Right cardiac atrium (tissue), 5 donors: ENCODE measurements around the gene CD14. TPM values are rescaled to one million over a fixed set of nuclear protein-coding genes. Genes with fewer than 3 reads are reported as not detected.
A peak's percentile ranks its signal among the peaks of the same experiment; 100 is the strongest.
"Not testable (repeated sequence)": the region's sequence is repeated elsewhere in the genome, so short reads cannot be mapped to it uniquely, and the experiment has no call there.

Experiments
- ATAC-seq, 2 donors: fragments of 200-7000 bp; cut with Tn5 transposase; one replicate each; pipeline versions ENCODE4 v1.8.0 to v1.9.1; 2020; ENCODE audit warnings: moderate library complexity in 2 of 2, mild to moderate bottlenecking in 1 of 2
- DNase-seq, 3 donors: peaks; one replicate each; pipeline ENCODE4 v3.0.0-alpha.2; 2020
- H3K27ac ChIP-seq: one replicate; pipeline ENCODE4 v1.5.1; 2013; ENCODE audit warnings: mild to moderate bottlenecking, low read length, control low read depth, moderate library complexity
- H3K27me3 ChIP-seq: one replicate; pipeline ENCODE4 v1.6.1; 2013; ENCODE audit not compliant: control insufficient read depth, insufficient read depth
- H3K4me1 ChIP-seq: one replicate; pipeline ENCODE4 v1.6.1; 2013; ENCODE audit warnings: low read length; ENCODE audit not compliant: control insufficient read depth, insufficient read depth
- H3K4me3 ChIP-seq: one replicate; pipeline ENCODE4 v1.5.1; 2013; ENCODE audit warnings: low read length, control low read depth
- H3K9me3 ChIP-seq: one replicate; pipeline ENCODE4 v1.6.1; 2013; ENCODE audit warnings: low read length; ENCODE audit not compliant: control insufficient read depth
- WGBS: extraction: QIAGEN DNeasy Blood & Tissue Kit; methylation state at CpG from one replicate; pipeline ENCODE4 v1.1.7; 2013; 5-methylcytosine and 5-hydroxymethylcytosine counted together
- intact Hi-C, 4 donors: fragments of 100-400 bp; cut with DNase I; formaldehyde crosslinking; loops; one replicate each; pipeline versions ENCODE4 v1.11.0 to v1.14.0; 2022 to 2023
- microRNA-seq, 2 donors: library from miRNA; unstranded; fragments of <30 nt; microRNA quantifications; one replicate each; pipeline ENCODE4 v1.2.0, GENCODE V29; 2020 to 2021
- polyA plus RNA-seq: library from polyadenylated mRNA; stranded (reverse); fragments of 200-250 nt; gene quantifications from one replicate; pipeline ENCODE4 v1.2.3, GENCODE V29; 2013
- total RNA-seq, 4 donors: library from RNA; stranded (reverse); fragmentation: NEBNext Ultra II Directional; extraction: Animal tissue kit (Norgen Biotek cat#: 25700); gene quantifications; one replicate each; pipeline ENCODE4 v1.2.1, GENCODE V29; 2021
- donor health status: healthy with polysubstance abuse.
- donor health status: DM: no; HTN: yes; CAD: no.
- donor health status: DM: no; HTN: no; CAD: no.
- donor health status: DM: no; HTN: yes; CAD: no; lungs with severe emphysema.
- donor health status: DM: yes; HTN: yes; CAD: no.

Gene CD14
- total and polyA plus RNA-seq, 5 donors, result 25.1 to 99.0 (median 65.2) TPM

- H3K27ac ChIP-seq, result peak overlapping the region; percentile 30
- DNase-seq, result peak in 1 of 3 donors; percentile 58
- ATAC-seq, result peak; percentile 52 to 80
- intact Hi-C loops, result no loop called here
- no peaks in the 10 kb centered on the region for H3K9me3 ChIP-seq
- no peaks in the 10 kb centered on the region for H3K4me1 ChIP-seq
- no peaks in the 10 kb centered on the region for H3K27me3 ChIP-seq
- WGBS, result 12% methylated on average over 1 of the region's 1 CpG
- no peak overlapping the region for H3K4me3 ChIP-seq
Observed at GRCh38 chr5:140596321-140596741, 36.6 kb downstream of the CD14 start.

GRCh38 chr5:140595538-140596300, 37.3 kb downstream of the CD14 start:
- DNase-seq (no peak), ATAC-seq (peak; percentile 45 to 63)
- intact Hi-C loops, result no loop called here
- Histone ChIP-seq H3K4me3 (no peak overlapping the region), H3K27me3 (no peaks in the 10 kb centered on the region), H3K27ac (peak overlapping the region; percentile 19), H3K9me3 (no peaks in the 10 kb centered on the region), H3K4me1 (no peaks in the 10 kb centered on the region)
- WGBS, result 62% methylated on average over 5 of the region's 5 CpGs

- Histone ChIP-seq H3K9me3 (no peaks in the 10 kb centered on the region), H3K4me3 (no peak overlapping the region), H3K27me3 (no peaks in the 10 kb centered on the region), H3K27ac (no peak overlapping the region), H3K4me1 (no peaks in the 10 kb centered on the region)
- intact Hi-C loops, result no loop called here
- ATAC-seq (no peak), DNase-seq (peak in 1 of 3 donors; percentile 48)
- 68% methylated on average over 6 of the region's 6 CpGs for WGBS
Observed at GRCh38 chr5:140594169-140594568, 38.8 kb downstream of the CD14 start.

- intact Hi-C loops, ATAC-seq, H3K27ac ChIP-seq, H3K9me3 ChIP-seq, H3K27me3 ChIP-seq, DNase-seq, H3K4me1 ChIP-seq, H3K4me3 ChIP-seq: not testable (repeated sequence)
- WGBS, result 56% methylated on average over 11 of the region's 14 CpGs
Observed at GRCh38 chr5:140593070-140593469, 39.9 kb downstream of the CD14 start.

- Histone ChIP-seq H3K4me1 (no peaks in the 10 kb centered on the region), H3K27ac (no peak overlapping the region), H3K4me3 (no peak overlapping the region), H3K27me3 (no peaks in the 10 kb centered on the region), H3K9me3 (no peaks in the 10 kb centered on the region)
- intact Hi-C loops, result no loop called here
- 78% methylated on average over 5 of the region's 5 CpGs for WGBS
- DNase-seq (no peak), ATAC-seq (peak in 1 of 2 donors; percentile 26)
Observed at GRCh38 chr5:140591747-140592372, 41.1 kb downstream of the CD14 start.

GRCh38 chr5:140590861-140591260, 42.1 kb downstream of the CD14 start:
- H3K27ac ChIP-seq, result no peak overlapping the region
- H3K9me3 ChIP-seq, result no peaks in the 10 kb centered on the region
- DNase-seq, result no peak
- no peaks in the 10 kb centered on the region for H3K27me3 ChIP-seq
- no peaks in the 10 kb centered on the region for H3K4me1 ChIP-seq
- 93% methylated on average over 7 of the region's 7 CpGs for WGBS
- no peak overlapping the region for H3K4me3 ChIP-seq
- ATAC-seq, result no peak
- intact Hi-C loops, result no loop called here

GRCh38 chr5:140588311-140589070, 44.5 kb downstream of the CD14 start:
- intact Hi-C loops, result no loop called here
- no peak for DNase-seq

GRCh38 chr5:140587495-140587894, 45.5 kb downstream of the CD14 start:
- H3K4me1 ChIP-seq, result no peaks in the 10 kb centered on the region
- 94% methylated on average over 1 of the region's 1 CpG for WGBS
- H3K27ac ChIP-seq, result no peak overlapping the region
- intact Hi-C loops, result no loop called here
- no peaks in the 10 kb centered on the region for H3K27me3 ChIP-seq
- DNase-seq, result no peak
- no peak overlapping the region for H3K4me3 ChIP-seq
- no peaks in the 10 kb centered on the region for H3K9me3 ChIP-seq
- no peak for ATAC-seq

More at GRCh38 chr5:140588311-140589070, 44.5 kb downstream of the CD14 start:
- Histone ChIP-seq H3K4me1 (no peaks in the 10 kb centered on the region), H3K4me3 (no peak overlapping the region), H3K27ac (no peak overlapping the region), H3K27me3 (no peaks in the 10 kb centered on the region), H3K9me3 (no peaks in the 10 kb centered on the region)
- WGBS, result 26% methylated on average over 5 of the region's 5 CpGs
- ATAC-seq, result peak; percentile 47 to 62

Small RNA genes within 50 kb of the gene (microRNA-seq; reads per million reads assigned to microRNA genes)
- 0 to 0.84 reads per million in 2 donors for gene MIR3655

Other genes with a start within 250 kb of the CD14 start
- gene ANKHD1, start 231.3 kb downstream of the CD14 start, total RNA-seq, result 10 to 100 TPM; 59.8 to 69.1 (median 62.4) TPM
- gene ANKHD1, start 231.3 kb downstream of the CD14 start, polyA plus RNA-seq, result 36.1 TPM
- gene EIF4EBP3, start 85.5 kb downstream of the CD14 start, total RNA-seq, result 10 to 100 TPM; 11.2 to 24.0 (median 13.2) TPM
- gene EIF4EBP3, start 85.5 kb downstream of the CD14 start, polyA plus RNA-seq, result 24.6 TPM
- 10 to 100 TPM; 25.9 to 32.7 (median 28.2) TPM for gene SRA1, start 75.7 kb downstream of the CD14 start, total RNA-seq
- gene SRA1, start 75.7 kb downstream of the CD14 start, polyA plus RNA-seq, result 31.1 TPM
- 10 to 100 TPM; 13.2 to 19.2 (median 16.0) TPM for gene APBB3, start 68.6 kb downstream of the CD14 start, total RNA-seq
- 16.7 TPM for gene APBB3, start 68.6 kb downstream of the CD14 start, polyA plus RNA-seq
- 10 to 100 TPM; 58.2 to 77.3 (median 71.0) TPM for gene SLC35A4, start 68.3 kb downstream of the CD14 start, total RNA-seq
- 44.6 TPM for gene SLC35A4, start 68.3 kb downstream of the CD14 start, polyA plus RNA-seq
- 1 to 10 TPM; 4.3 to 5.0 (median 4.8) TPM for gene TMCO6, start 6.3 kb upstream of the CD14 start, total RNA-seq
- 4.6 TPM for gene TMCO6, start 6.3 kb upstream of the CD14 start, polyA plus RNA-seq
- gene NDUFA2, start 14.5 kb upstream of the CD14 start, total RNA-seq, result 100 to 1,000 TPM in 3 of 4 donors, 10 to 100 TPM in 1; 96.8 to 130 (median 106) TPM
- gene NDUFA2, start 14.5 kb upstream of the CD14 start, polyA plus RNA-seq, result 334 TPM
- 10 to 100 TPM; 68.2 to 77.6 (median 69.9) TPM for gene IK, start 14.7 kb upstream of the CD14 start, total RNA-seq
- gene IK, start 14.7 kb upstream of the CD14 start, polyA plus RNA-seq, result 62.4 TPM
- 10 to 100 TPM; 10.0 to 13.8 (median 12.5) TPM for gene WDR55, start 31.7 kb upstream of the CD14 start, total RNA-seq
- 11.2 TPM for gene WDR55, start 31.7 kb upstream of the CD14 start, polyA plus RNA-seq
- gene DND1, start 40.4 kb upstream of the CD14 start, total RNA-seq, result under 1 TPM in 3 of 4 donors, not detected in 1; 0.23 to 0.58 (median 0.41) TPM
- 0.54 TPM for gene DND1, start 40.4 kb upstream of the CD14 start, polyA plus RNA-seq
- 10 to 100 TPM; 42.9 to 49.6 (median 45.7) TPM for gene HARS1, start 58.2 kb upstream of the CD14 start, total RNA-seq
- 44.5 TPM for gene HARS1, start 58.2 kb upstream of the CD14 start, polyA plus RNA-seq
- gene HARS2, start 58.3 kb upstream of the CD14 start, total RNA-seq, result 10 to 100 TPM; 16.5 to 24.7 (median 21.6) TPM
- gene HARS2, start 58.3 kb upstream of the CD14 start, polyA plus RNA-seq, result 17.0 TPM
- gene ZMAT2, start 67.3 kb upstream of the CD14 start, total RNA-seq, result 10 to 100 TPM; 31.3 to 36.3 (median 33.7) TPM
- gene ZMAT2, start 67.3 kb upstream of the CD14 start, polyA plus RNA-seq, result 52.2 TPM
- not detected for gene PCDHA1, start 153.0 kb upstream of the CD14 start, total RNA-seq
- gene PCDHA1, start 153.0 kb upstream of the CD14 start, polyA plus RNA-seq, result not detected
- gene PCDHA2, start 161.7 kb upstream of the CD14 start, total RNA-seq, result under 1 TPM in 1 of 4 donors, not detected in 3; 0.08 TPM
- not detected for gene PCDHA2, start 161.7 kb upstream of the CD14 start, polyA plus RNA-seq
- under 1 TPM; 0.20 to 0.40 (median 0.27) TPM for gene PCDHA3, start 167.9 kb upstream of the CD14 start, total RNA-seq
- 0.07 TPM for gene PCDHA3, start 167.9 kb upstream of the CD14 start, polyA plus RNA-seq
- gene PCDHA4, start 173.9 kb upstream of the CD14 start, total RNA-seq, result under 1 TPM in 3 of 4 donors, not detected in 1; 0.14 to 0.21 (median 0.14) TPM
- gene PCDHA4, start 173.9 kb upstream of the CD14 start, polyA plus RNA-seq, result 0.02 TPM
- under 1 TPM in 2 of 4 donors, not detected in 2; 0.06 to 0.09 TPM for gene PCDHA5, start 188.4 kb upstream of the CD14 start, total RNA-seq
- 0.02 TPM for gene PCDHA5, start 188.4 kb upstream of the CD14 start, polyA plus RNA-seq
- gene PCDHA6, start 194.8 kb upstream of the CD14 start, total RNA-seq, result under 1 TPM in 3 of 4 donors, not detected in 1; 0.08 to 0.20 (median 0.14) TPM
- gene PCDHA6, start 194.8 kb upstream of the CD14 start, polyA plus RNA-seq, result 0.07 TPM
- gene PCDHA7, start 201.1 kb upstream of the CD14 start, total RNA-seq, result under 1 TPM in 2 of 4 donors, not detected in 2; 0.12 to 0.14 TPM
- gene PCDHA7, start 201.1 kb upstream of the CD14 start, polyA plus RNA-seq, result 0.02 TPM
- gene PCDHA8, start 208.0 kb upstream of the CD14 start, total RNA-seq, result under 1 TPM in 2 of 4 donors, not detected in 2; 0.06 TPM
- not detected for gene PCDHA8, start 208.0 kb upstream of the CD14 start, polyA plus RNA-seq
- under 1 TPM in 1 of 4 donors, not detected in 3; 0.03 TPM for gene PCDHA9, start 215.2 kb upstream of the CD14 start, total RNA-seq
- gene PCDHA9, start 215.2 kb upstream of the CD14 start, polyA plus RNA-seq, result not detected
- under 1 TPM; 0.06 to 0.59 (median 0.39) TPM for gene PCDHA10, start 222.7 kb upstream of the CD14 start, total RNA-seq
- 0.02 TPM for gene PCDHA10, start 222.7 kb upstream of the CD14 start, polyA plus RNA-seq
- under 1 TPM in 3 of 4 donors, not detected in 1; 0.06 to 0.42 (median 0.12) TPM for gene PCDHA11, start 235.8 kb upstream of the CD14 start, total RNA-seq
- not detected for gene PCDHA11, start 235.8 kb upstream of the CD14 start, polyA plus RNA-seq
- under 1 TPM in 2 of 4 donors, not detected in 2; 0.20 to 0.31 TPM for gene PCDHA12, start 242.1 kb upstream of the CD14 start, total RNA-seq
- 0.02 TPM for gene PCDHA12, start 242.1 kb upstream of the CD14 start, polyA plus RNA-seq
- gene PCDHA13, start 248.9 kb upstream of the CD14 start, total RNA-seq, result under 1 TPM in 1 of 4 donors, not detected in 3; 0.09 TPM
- gene PCDHA13, start 248.9 kb upstream of the CD14 start, polyA plus RNA-seq, result 0.05 TPM